ENCODE data around the gene TMEM258. TPM values are rescaled to one million over a fixed set of nuclear protein-coding genes. Genes with fewer than 3 reads are reported as not detected.

The TMEM258 gene
- polyA plus RNA-seq, 1 of the 3 experiments (the other 2 are of a cell fraction) = 454 TPM

DNA sequence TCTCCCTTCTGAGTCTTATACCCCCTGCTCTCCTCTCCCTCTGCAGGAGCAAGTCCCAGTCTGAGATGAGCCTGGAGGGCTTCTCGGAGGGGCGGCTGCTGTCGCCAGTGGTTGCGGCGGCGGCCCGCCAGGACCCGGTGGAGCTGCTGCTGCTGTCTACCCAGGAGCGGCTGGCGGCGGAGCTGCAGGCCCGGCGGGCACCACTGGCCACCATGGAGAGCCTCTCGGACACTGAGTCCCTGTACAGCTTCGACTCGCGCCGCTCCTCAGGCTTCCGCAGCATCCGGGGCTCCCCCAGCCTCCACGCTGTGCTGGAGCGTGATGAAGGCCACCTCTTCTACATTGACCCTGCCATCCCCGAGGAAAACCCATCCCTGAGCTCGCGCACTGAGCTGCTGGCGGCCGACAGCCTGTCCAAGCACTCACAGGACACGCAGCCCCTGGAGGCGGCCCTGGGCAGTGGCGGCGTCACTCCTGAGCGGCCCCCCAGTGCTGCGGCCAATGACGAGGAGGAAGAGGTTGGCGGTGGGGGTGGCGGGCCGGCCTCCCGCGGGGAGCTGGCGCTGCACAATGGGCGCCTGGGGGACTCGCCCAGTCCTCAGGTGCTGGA, 48.8 kb downstream of the TMEM258 start (continued):
- no peak for TF ChIP-seq REST (IDR thresholded peaks at IDR 0.05; ENCODE audit: low read depth, low read length)
- TF ChIP-seq, protein P1, sequence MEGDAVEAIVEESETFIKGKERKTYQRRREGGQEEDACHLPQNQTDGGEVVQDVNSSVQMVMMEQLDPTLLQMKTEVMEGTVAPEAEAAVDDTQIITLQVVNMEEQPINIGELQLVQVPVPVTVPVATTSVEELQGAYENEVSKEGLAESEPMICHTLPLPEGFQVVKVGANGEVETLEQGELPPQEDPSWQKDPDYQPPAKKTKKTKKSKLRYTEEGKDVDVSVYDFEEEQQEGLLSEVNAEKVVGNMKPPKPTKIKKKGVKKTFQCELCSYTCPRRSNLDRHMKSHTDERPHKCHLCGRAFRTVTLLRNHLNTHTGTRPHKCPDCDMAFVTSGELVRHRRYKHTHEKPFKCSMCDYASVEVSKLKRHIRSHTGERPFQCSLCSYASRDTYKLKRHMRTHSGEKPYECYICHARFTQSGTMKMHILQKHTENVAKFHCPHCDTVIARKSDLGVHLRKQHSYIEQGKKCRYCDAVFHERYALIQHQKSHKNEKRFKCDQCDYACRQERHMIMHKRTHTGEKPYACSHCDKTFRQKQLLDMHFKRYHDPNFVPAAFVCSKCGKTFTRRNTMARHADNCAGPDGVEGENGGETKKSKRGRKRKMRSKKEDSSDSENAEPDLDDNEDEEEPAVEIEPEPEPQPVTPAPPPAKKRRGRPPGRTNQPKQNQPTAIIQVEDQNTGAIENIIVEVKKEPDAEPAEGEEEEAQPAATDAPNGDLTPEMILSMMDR (IDR thresholded peaks at IDR 0.05) = no peak
- TF ChIP-seq EZH2phosphoT487 (IDR thresholded peaks at IDR 0.05; ENCODE audit: borderline replicate concordance, low read depth) = no peak
- no peak for TF ChIP-seq RFX5 (IDR thresholded peaks at IDR 0.05; ENCODE audit: low read length)
- TF ChIP-seq SMC3 (IDR thresholded peaks at IDR 0.05; ENCODE audit: low read depth, low read length) = no peak
- no peak for TF ChIP-seq IRF3 (IDR thresholded peaks at IDR 0.05; ENCODE audit: low read depth, low read length)

- no peaks in the 10 kb centered on the region for H3K79me2 ChIP-seq (ENCODE audit: insufficient read depth)
- H3K4me1 ChIP-seq (ENCODE audit: control insufficient read depth in 1 of 2, insufficient read depth in 2 of 2, low read depth in 1 of 2, low read length in 1 of 2) = peaks cover 0 to under 1% of the 10 kb centered on the region in 2 experiments; a peak in 1 of 4 replicates
- H2AFZ ChIP-seq (ENCODE audit: low read depth) = no peak overlapping the region
- H3K27ac ChIP-seq (ENCODE audit: low read depth in 2 of 2, low read length in 1 of 2) = no peak overlapping the region
- H4K20me1 ChIP-seq (ENCODE audit: insufficient read depth) = no peaks in the 10 kb centered on the region
- WGBS (ENCODE audit: low lambda C conversion rate) = 92% methylated on average over 7 of the region's 7 CpGs
- ChIA-PET CTCF (interaction anchor here (0.8 to 1.6 kb wide), 2 partner anchors 46 to 62 kb away, joined by 3 read pairs; partner anchors contain the start of gene DAGLA), POLR2A (no interaction called here)
- no peaks in the 10 kb centered on the region for H3K27me3 ChIP-seq (ENCODE audit: insufficient read depth)
- no peaks in the 10 kb centered on the region for H3F3A ChIP-seq (replicated peaks; ENCODE audit: insufficient read depth)
- TF ChIP-seq REST (IDR thresholded peaks at IDR 0.05; ENCODE audit: low read depth, low read length) = no peak
- no peak for TF ChIP-seq IRF3 (IDR thresholded peaks at IDR 0.05; ENCODE audit: low read depth, low read length)
- no peak for TF ChIP-seq FOXJ3 (CRISPR knock-in tag; IDR thresholded peaks at IDR 0.05)
- TF ChIP-seq ELF1 (IDR thresholded peaks at IDR 0.05) = no peak
- TF ChIP-seq TCF12 (IDR thresholded peaks at IDR 0.05) = no peak
- no peak for TF ChIP-seq FOSL2 (IDR thresholded peaks at IDR 0.05; ENCODE audit: borderline replicate concordance, low read depth)
- TF ChIP-seq, protein P2, sequence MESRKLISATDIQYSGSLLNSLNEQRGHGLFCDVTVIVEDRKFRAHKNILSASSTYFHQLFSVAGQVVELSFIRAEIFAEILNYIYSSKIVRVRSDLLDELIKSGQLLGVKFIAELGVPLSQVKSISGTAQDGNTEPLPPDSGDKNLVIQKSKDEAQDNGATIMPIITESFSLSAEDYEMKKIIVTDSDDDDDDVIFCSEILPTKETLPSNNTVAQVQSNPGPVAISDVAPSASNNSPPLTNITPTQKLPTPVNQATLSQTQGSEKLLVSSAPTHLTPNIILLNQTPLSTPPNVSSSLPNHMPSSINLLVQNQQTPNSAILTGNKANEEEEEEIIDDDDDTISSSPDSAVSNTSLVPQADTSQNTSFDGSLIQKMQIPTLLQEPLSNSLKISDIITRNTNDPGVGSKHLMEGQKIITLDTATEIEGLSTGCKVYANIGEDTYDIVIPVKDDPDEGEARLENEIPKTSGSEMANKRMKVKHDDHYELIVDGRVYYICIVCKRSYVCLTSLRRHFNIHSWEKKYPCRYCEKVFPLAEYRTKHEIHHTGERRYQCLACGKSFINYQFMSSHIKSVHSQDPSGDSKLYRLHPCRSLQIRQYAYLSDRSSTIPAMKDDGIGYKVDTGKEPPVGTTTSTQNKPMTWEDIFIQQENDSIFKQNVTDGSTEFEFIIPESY (IDR thresholded peaks at IDR 0.05; ENCODE audit: borderline replicate concordance, low read depth) = no peak
- TF ChIP-seq SIN3A (IDR thresholded peaks at IDR 0.05; ENCODE audit: borderline replicate concordance, low read depth, low read length) = no peak
- TF ChIP-seq USF2 (IDR thresholded peaks at IDR 0.05; ENCODE audit: borderline replicate concordance, low read depth, low read length) = no peak
- TF ChIP-seq NFIC (IDR thresholded peaks at IDR 0.05; ENCODE audit: borderline replicate concordance) = no peak
- no peak overlapping the region for H3K9ac ChIP-seq
- H3K4me3 ChIP-seq (ENCODE audit: low read depth in 2 of 2, low read length in 1 of 2) = no peak overlapping the region
- no peak overlapping the region for H3K4me2 ChIP-seq
- peaks cover 0 to 17% of the 10 kb centered on the region in 2 experiments for H3K36me3 ChIP-seq (replicated peaks in 1 of 2; ENCODE audit: control insufficient read depth in 1 of 2, insufficient read depth in 2 of 2, low read length in 1 of 2)
- DNase-seq = no peak
- H3K9me3 ChIP-seq = no peaks in the 10 kb centered on the region
- H3K9me2 ChIP-seq = no peaks in the 10 kb centered on the region
Observed at GRCh38 chr11:61742391-61742790, 50.0 kb downstream of the TMEM258 start.

All from SK-N-SH (cell line).